Rectal smooth muscle tissue (tissue), 1 donor: ENCODE data around the gene P2RX3.
"Not testable (repeated sequence)": the region's sequence is repeated elsewhere in the genome, so short reads cannot be mapped to it uniquely, and the experiment has no call there.

Source experiments
- H3K27ac ChIP-seq: one replicate; pipeline ENCODE4 v1.7.0; 2013; ENCODE audit warnings: low read depth, low read length, inconsistent platforms
- H3K27me3 ChIP-seq: one replicate; pipeline ENCODE4 v1.7.0; 2013; ENCODE audit warnings: low read length; ENCODE audit not compliant: control insufficient read depth, insufficient read depth
- H3K36me3 ChIP-seq: one replicate; pipeline ENCODE4 v1.7.0; 2013; ENCODE audit warnings: low read length; ENCODE audit not compliant: control insufficient read depth, insufficient read depth
- H3K4me1 ChIP-seq: one replicate; pipeline ENCODE4 v1.7.0; 2013; ENCODE audit warnings: low read length; ENCODE audit not compliant: control insufficient read depth, insufficient read depth
- H3K4me3 ChIP-seq: one replicate; pipeline ENCODE4 v1.7.0; 2013; ENCODE audit warnings: low read length
- H3K9ac ChIP-seq: one replicate; pipeline ENCODE4 v1.7.0; 2013; ENCODE audit warnings: low read length

Gene P2RX3

DNA sequence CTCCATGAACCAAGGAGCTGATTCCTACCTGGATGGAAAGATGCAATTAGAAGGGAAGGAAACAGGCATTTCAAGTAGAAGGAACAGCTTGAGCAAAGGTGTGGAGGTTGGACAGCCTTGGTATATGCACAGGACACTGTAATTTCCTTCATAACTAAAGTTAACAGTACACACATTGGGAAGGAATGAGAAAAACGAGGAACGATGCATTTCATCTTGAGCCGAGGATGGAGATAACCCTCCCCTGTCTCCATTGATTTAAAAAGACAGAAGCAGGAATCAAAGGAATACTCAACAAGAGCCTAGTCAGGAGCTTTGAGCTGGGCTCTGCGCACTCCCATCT, 54.6 kb downstream of the P2RX3 start:
- H3K4me1 ChIP-seq = no peaks in the 10 kb centered on the region
- H3K27me3 ChIP-seq = no peaks in the 10 kb centered on the region
- H3K36me3 ChIP-seq = no peaks in the 10 kb centered on the region
- no peak overlapping the region for H3K27ac ChIP-seq
- no peak overlapping the region for H3K9ac ChIP-seq
- no peak overlapping the region for H3K4me3 ChIP-seq

DNA sequence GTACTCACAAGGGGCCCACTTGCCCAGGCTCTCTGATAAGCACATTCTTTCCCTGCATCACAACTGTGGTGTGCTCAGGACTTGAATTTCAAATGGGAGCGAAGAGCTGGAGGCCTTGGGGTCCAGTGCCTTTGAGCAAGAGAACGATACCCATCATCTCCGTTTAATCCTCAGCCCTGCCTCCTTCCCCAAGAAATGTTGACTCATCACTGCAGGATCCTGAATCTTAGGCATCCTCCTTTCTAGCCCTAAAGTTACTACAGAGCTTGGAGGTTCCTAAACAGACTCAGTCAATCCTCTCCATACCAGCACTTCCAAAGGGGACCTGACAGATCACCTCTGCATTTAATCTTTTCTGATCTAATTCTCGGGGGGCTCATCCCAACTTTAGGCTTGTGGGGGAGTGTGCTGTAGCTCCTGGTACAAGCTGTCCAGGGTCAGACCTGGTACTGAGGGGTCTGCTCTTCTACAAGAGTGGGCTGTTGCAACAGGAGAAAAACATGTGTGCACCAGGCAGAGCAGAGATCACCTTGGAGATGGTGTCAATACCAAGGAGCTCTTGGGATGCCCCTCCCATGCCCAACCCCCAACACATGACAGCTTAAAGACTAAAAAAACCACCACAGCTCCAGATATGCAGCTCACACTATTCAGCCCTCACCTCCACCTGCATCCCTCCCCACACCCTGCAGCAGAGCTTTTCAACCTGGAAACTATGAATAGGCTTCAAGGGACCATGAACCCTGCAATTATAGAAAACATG, 56.2 kb downstream of the P2RX3 start:
- no peaks in the 10 kb centered on the region for H3K4me1 ChIP-seq
- no peaks in the 10 kb centered on the region for H3K36me3 ChIP-seq
- no peaks in the 10 kb centered on the region for H3K27me3 ChIP-seq
- no peak overlapping the region for H3K27ac ChIP-seq
- no peak overlapping the region for H3K9ac ChIP-seq
- H3K4me3 ChIP-seq = no peak overlapping the region

DNA sequence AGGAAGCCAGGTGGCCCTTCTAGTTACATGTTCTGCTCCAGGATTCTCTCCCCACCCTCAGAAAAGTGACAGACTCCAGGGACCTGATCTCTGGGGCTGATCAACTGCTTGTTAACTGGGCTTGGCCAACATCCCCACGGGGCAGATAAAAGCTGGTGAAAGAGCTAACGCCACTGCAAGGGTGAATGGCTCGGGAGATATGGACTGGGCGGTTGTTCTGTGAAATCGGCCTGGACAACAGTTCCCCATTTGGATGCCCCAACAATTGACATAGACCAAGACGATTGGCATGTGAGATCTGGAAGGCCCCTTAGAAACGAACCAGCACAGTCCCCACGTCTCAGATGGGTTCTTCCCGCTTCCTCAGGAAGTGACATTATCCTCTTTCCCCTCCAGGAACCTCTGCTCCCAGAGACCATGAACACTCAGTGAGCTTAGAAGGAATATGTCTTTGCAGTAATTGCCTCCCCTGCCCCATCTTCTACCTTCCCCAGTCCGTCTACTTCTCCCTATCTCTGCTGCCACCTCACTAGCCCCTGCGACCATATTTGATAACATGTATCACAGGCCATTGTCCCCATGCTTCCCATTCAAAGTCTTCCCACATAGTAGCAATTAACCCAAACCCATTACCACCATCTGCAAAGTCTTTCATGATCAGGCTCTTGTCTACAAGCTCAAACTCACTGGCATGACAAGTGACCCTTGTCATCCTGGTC, 57.9 kb downstream of the P2RX3 start:
- Histone ChIP-seq H3K9ac (no peak overlapping the region), H3K36me3 (no peaks in the 10 kb centered on the region), H3K4me3 (no peak overlapping the region), H3K4me1 (no peaks in the 10 kb centered on the region), H3K27me3 (no peaks in the 10 kb centered on the region), H3K27ac (no peak overlapping the region)

DNA sequence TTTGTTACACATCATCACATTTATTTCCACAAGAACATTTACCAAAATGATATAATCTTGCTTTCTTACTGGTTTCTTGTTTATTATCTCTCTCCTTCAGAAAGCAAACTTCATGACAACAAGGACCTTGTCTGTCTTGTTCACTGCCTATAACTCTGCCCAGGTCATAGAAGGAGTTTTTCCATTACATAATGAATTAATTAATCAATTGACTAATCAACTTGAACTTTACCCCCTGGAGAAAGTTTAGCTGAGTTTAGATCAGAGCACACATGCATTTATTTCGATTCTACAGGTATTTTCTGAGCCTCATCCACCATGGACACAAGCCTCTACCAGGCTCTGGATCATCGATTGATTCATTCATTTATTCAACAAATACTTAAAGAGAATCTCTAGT, 58.6 kb downstream of the P2RX3 start:
- Histone ChIP-seq H3K4me3 (no peak overlapping the region), H3K36me3 (no peaks in the 10 kb centered on the region), H3K9ac (no peak overlapping the region), H3K4me1 (no peaks in the 10 kb centered on the region), H3K27me3 (no peaks in the 10 kb centered on the region), H3K27ac (no peak overlapping the region)

DNA sequence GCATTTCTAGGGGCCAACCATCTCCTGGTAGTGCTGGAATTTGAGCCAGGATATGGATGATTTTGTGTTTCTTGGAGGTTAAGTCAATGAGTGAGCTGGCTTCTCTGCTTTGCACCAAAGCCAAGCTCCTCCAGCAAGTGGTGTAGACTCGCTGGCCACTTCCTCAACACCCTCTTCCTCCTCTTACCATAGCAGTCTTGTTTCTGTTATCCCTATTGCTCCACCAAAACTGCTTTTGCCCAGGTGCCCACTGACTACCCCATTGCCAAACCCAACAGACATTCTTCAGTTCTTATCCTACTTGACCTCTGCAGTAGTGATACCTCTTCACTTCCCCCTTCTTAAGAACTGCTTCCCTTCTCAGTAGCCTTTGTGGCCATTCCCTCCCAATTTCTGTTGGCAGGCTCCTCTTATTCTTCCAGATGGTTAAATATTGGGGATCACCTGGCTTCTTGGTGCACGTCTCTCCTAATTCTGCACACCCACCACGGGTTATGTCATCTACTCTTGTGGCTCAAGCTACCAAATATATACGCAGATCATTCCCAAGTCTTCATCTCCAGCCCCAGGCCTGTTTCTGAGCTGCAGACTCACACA, 59.3 kb downstream of the P2RX3 start:
- H3K27ac ChIP-seq = no peak overlapping the region

DNA sequence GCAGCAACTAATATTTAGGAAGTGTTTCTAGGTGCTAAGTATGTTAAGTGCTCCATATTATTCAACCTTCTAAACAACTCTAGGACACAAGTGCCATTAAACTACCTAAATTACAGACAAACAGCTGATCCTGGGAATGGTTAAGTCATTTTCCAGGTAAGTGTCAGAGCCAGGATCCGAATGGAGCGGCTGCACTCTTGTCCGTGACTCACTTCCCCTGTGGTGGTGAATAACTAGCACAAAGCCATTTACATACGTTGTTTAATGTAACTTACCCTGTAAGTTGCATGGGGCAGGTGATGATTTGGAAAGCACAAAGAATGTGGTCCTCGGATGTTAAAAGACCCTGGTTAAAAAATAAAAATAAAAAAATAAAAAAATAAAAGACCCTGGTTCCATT, 61.1 kb downstream of the P2RX3 start:
- Histone ChIP-seq H3K9ac (no peak overlapping the region), H3K4me1 (no peaks in the 10 kb centered on the region), H3K27me3 (no peaks in the 10 kb centered on the region), H3K27ac (no peak overlapping the region), H3K36me3 (no peaks in the 10 kb centered on the region), H3K4me3 (no peak overlapping the region)

More for the DNA sequence above, 59.3 kb downstream of the P2RX3 start:
- H3K4me3 ChIP-seq = no peak overlapping the region
- H3K4me1 ChIP-seq = no peaks in the 10 kb centered on the region
- no peak overlapping the region for H3K9ac ChIP-seq
- H3K27me3 ChIP-seq = no peaks in the 10 kb centered on the region
- H3K36me3 ChIP-seq = no peaks in the 10 kb centered on the region

DNA sequence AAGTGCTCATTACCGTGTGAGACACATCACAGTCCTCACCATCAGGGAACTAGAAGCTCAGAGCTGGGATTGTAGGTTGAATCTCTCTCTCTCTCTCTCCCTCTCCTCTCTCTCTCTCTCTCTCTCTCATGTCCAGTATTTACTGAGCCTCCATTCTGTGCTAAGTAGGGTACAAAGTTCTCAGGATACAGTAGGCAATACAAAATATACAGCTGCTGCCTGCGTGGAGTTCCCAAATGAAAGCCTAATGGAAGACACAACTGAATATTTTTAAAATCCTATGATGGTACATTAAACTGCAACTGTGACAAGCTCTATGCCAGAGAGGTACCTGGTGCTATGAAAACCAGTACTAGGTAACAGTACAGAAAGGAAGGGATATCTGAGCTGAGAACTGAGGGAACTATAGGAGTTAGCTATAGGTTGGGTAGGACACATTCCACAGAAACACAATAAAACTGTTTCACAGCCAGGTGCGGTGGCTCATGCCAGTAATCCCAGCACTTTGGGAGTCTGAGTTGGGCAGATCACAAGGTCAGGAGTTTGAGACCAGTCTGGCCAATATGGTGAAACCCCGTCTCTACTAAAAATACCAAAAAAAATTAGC, 61.9 kb downstream of the P2RX3 start:
- no peaks in the 10 kb centered on the region for H3K4me1 ChIP-seq
- H3K27ac ChIP-seq = no peak overlapping the region
- H3K36me3 ChIP-seq = no peaks in the 10 kb centered on the region
- no peaks in the 10 kb centered on the region for H3K27me3 ChIP-seq
- H3K9ac ChIP-seq = no peak overlapping the region
- no peak overlapping the region for H3K4me3 ChIP-seq

DNA sequence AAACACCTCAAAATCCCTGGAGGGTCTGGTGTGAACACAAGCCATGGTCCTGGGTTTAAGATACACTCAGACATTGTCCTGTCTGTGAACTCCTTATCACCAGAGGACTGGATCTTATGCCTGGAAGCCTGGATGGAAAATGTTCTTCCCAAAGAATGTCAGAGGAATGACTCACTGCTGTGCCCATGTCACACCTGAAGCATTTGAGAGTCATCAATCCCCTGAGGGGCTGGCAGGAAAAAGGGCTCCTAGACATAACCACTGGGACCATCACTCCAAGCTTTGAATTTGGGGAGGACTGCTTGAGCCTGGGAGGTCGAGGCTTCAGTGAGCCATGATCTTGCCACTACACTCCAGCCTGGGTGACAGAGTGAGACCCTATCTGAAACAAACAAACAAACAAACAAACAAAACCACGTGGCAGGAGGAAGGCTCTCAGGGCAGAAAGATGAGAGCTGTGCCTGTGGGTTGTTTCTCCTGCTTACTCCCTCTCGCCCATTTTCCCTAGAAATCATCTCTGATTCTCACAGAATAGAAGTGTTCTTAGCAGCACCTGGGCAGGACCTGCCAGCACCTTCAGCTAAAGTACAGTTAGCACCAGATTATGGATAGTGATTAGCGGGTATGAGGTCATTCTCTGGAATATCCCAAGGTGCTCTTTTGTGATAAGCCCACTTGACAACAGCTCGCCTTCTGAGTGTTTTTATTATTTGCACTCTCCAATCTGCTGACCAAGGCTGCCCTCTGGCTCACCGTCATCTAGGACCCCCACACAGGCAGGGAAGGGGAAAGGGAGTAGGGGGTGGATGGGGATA, 64.2 kb downstream of the P2RX3 start:
- Histone ChIP-seq H3K27me3 (no peaks in the 10 kb centered on the region), H3K4me1 (no peaks in the 10 kb centered on the region), H3K4me3 (no peak overlapping the region), H3K9ac (no peak overlapping the region), H3K36me3 (peaks cover 1% of the 10 kb centered on the region), H3K27ac (no peak overlapping the region)

DNA sequence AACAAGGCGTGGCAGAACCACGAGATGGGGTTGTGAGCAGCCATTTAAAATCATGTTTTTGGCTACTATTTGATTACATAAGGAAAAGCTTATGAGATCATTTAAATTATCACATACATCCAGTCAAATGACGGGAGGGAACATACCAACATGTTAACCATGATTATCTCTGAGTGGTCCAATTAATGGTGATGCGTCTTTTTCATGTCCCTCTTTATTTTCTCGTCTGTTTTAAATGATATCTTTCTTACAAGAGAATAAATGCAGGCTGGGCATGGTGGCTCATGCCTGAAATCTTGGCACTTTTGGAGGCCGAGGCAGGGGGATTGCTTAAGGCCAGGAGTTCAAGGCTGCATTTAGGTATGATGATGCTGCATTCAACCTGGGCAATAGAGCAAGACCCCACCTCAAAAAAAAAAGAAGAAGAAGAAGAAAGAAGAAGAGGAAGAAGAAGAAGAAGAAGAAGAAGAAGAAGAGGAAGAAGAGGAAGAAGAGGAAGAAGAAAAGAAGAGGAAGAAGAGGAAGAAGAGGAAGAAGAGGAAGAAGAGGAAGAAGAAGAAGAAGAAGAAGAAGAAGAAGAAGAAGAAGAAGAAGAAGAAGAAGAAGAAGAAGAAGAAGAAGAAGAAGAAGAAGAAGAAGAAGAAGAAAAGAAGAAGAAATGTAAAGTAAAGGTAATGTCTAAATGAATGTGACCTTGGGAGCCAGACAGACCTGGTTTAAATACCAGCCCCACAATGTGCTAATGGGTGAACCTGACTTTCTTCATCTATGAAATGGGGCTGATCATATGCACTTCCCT, 65.0 kb downstream of the P2RX3 start:
- H3K36me3 ChIP-seq, H3K9ac ChIP-seq, H3K27me3 ChIP-seq, H3K27ac ChIP-seq, H3K4me3 ChIP-seq, H3K4me1 ChIP-seq: not testable (repeated sequence)

DNA sequence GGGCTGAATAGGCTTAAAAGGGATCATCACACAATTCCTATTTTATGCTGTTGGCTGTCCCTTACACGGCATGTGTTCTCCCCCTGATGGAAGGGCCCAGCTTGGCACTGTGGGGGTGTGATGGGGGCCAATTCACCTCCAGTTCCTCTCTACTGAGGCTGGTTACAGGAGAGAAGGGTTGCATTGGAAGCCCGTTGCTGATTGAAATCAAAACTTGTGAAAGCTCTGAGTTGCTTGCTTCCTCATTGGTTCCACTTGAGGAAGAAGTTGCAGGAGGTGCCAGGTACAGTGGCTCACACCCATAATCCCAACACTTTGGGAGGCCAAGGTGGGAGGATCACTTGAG, 65.6 kb downstream of the P2RX3 start:
- peaks cover 8% of the 10 kb centered on the region for H3K36me3 ChIP-seq
- H3K27me3 ChIP-seq = no peaks in the 10 kb centered on the region
- H3K4me3 ChIP-seq = no peak overlapping the region
- H3K27ac ChIP-seq = no peak overlapping the region
- H3K9ac ChIP-seq = no peak overlapping the region
- H3K4me1 ChIP-seq = no peaks in the 10 kb centered on the region

DNA sequence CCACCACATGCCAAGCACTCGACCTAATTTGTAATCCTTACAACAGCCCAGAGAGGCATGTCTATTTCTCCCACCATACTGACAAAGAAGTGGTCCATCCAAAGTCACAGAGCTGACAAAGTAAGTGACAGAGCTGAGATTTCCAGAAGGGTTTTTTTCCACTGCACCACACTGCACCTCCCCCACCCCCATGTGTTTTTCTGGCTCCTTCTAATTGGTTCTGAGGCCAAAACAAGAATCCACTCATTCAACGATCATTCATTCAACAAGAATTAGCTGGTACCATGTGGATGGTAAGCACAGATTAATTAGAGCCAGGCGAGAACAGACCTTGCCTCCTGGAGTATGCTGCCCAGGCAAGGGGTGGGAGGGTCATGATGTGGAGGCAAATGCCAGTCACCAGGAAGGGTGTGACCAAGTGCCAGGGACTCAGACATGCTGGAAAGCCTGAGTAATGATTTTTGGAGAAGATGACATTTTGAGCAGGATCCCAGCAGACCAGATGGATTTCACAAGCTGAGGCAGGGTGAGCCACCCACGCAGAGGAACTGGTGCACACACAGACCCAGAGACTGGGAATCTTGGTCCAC, 67.2 kb downstream of the P2RX3 start:
- H3K4me3 ChIP-seq = no peak overlapping the region
- no peak overlapping the region for H3K27ac ChIP-seq
- no peaks in the 10 kb centered on the region for H3K27me3 ChIP-seq
- peaks cover 8% of the 10 kb centered on the region for H3K36me3 ChIP-seq
- no peak overlapping the region for H3K9ac ChIP-seq
- H3K4me1 ChIP-seq = no peaks in the 10 kb centered on the region
